Measurements from ENCODE around the gene ABCD1.
A peak's percentile ranks its signal among the peaks of the same experiment; 100 is the strongest.

ABCD1 gene

DNA sequence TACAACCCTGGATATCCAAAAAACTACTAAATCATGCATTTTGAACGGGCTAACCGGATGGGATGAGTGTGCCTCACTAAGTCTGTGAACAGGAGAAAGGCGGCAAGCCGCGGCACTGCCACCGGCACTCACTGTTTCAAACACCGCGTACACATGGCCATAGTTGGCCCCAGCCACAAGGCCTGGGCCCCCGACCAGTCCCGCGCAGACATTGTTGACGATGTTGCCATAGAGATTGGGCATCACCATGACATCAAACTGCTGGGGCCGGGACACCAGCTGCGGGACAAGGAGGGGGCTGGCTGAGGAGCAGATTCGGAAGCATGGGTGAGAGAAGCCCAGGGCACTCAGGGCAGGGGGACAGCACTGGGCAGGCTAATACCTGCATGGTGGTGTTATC lies 62.0 kb downstream of the ABCD1 start:
- Histone ChIP-seq H3K4me3 (replicated peaks; ENCODE audit: low read depth, low read length) (no peak overlapping the region), H3K36me3 (ENCODE audit: control insufficient read depth, insufficient read depth, low read length) (peaks cover 2% of the 10 kb centered on the region), H3K27me3 (replicated peaks; ENCODE audit: control insufficient read depth, insufficient read depth, low read length) (no peaks in the 10 kb centered on the region)
- DNase-seq (ENCODE audit: extremely low read depth, insufficient read length) = no peak
- TF ChIP-seq, protein P1, sequence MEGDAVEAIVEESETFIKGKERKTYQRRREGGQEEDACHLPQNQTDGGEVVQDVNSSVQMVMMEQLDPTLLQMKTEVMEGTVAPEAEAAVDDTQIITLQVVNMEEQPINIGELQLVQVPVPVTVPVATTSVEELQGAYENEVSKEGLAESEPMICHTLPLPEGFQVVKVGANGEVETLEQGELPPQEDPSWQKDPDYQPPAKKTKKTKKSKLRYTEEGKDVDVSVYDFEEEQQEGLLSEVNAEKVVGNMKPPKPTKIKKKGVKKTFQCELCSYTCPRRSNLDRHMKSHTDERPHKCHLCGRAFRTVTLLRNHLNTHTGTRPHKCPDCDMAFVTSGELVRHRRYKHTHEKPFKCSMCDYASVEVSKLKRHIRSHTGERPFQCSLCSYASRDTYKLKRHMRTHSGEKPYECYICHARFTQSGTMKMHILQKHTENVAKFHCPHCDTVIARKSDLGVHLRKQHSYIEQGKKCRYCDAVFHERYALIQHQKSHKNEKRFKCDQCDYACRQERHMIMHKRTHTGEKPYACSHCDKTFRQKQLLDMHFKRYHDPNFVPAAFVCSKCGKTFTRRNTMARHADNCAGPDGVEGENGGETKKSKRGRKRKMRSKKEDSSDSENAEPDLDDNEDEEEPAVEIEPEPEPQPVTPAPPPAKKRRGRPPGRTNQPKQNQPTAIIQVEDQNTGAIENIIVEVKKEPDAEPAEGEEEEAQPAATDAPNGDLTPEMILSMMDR (IDR thresholded peaks at IDR 0.05; ENCODE audit: insufficient read depth, low read length, poor library complexity, severe bottlenecking) = no peak

DNA sequence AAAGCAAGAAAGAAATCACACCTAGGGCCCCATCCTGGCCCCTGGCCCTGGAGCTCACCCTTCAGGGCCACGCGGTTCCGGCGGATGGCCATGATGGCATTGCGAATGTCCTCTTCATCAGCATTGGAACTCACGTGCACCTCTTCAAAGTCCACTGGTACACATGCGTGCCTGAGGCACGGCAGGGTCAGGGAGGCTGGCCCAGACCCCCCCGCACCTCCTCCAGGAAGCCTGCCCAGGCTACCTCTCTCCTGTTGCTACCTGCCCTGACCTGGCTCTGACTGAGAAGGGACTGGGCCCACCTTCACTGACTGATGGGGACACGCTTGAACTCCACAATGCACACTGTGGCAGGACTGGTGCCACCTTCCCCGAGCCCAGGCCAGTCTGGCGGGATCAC lies 65.0 kb downstream of the ABCD1 start:
- Histone ChIP-seq H3K27me3 (replicated peaks; ENCODE audit: control insufficient read depth, insufficient read depth, low read length) (no peaks in the 10 kb centered on the region), H3K36me3 (ENCODE audit: control insufficient read depth, insufficient read depth, low read length) (peaks cover 2% of the 10 kb centered on the region), H3K4me3 (replicated peaks; ENCODE audit: low read depth, low read length) (no peak overlapping the region)
- no peak for DNase-seq (ENCODE audit: extremely low read depth, insufficient read length)
- TF ChIP-seq, protein P1 (IDR thresholded peaks at IDR 0.05; ENCODE audit: insufficient read depth, low read length, poor library complexity, severe bottlenecking) = no peak

DNA sequence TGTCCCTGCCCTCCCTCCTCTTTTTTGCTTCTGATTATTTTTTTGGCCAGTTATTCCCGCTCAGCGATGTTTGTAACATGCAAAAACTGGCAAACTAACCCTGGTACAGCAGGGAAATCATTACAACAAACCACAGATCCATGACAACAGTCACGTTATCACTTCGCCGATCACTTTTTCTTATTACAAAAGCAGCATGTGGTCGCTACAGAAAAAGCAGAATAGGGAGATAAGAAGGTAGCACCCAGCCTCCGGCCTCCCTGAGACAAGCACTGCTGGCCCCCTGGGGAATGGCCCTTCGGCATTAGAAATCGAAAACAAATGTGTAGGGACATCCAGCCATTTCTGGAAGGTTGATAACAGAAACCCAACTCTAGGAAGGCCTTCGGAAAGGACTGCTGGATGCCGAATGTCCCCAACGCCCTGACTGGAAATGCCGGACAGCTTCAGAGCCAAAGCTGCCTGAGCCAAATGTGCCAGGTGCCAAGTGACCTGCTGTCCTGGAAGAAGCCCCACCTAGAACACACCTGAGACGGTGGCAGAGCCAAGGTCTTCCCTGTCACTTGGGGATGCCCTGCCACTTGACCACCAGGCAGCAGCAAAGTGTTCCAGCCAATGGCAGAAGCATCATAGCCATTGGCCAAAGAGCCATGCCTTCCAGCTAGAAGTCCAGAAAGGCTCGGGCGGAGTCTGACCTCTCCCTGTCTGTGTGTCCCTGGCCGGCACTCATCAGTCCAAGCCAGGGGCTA lies 66.6 kb downstream of the ABCD1 start:
- Histone ChIP-seq H3K4me3 (replicated peaks; ENCODE audit: low read depth, low read length) (no peak overlapping the region), H3K27me3 (replicated peaks; ENCODE audit: control insufficient read depth, insufficient read depth, low read length) (no peaks in the 10 kb centered on the region), H3K36me3 (ENCODE audit: control insufficient read depth, insufficient read depth, low read length) (peaks cover 5% of the 10 kb centered on the region)
- no peak for DNase-seq (ENCODE audit: extremely low read depth, insufficient read length)
- TF ChIP-seq, protein P1 (IDR thresholded peaks at IDR 0.05; ENCODE audit: insufficient read depth, low read length, poor library complexity, severe bottlenecking) = no peak

DNA sequence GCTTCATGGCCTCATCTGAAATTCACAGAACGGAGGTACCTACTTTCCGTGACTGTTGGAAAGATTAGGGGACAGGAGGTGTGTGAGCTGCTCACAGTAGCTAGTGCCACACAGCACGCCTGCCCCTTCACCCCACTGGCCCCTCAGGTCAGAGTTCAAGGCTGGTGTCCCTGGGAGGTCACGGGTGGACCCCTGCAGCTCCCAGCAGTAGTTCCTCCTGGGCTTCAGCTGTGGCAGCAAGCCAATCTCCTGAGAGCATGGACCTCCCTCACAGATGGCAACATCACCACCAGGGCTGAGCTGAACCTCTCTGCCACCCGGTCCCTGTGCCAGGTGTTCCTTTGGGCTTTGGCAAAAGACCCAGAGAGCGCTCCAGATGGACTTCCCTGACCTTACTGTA lies 67.7 kb downstream of the ABCD1 start:
- Histone ChIP-seq H3K36me3 (ENCODE audit: control insufficient read depth, insufficient read depth, low read length) (peaks cover 13% of the 10 kb centered on the region), H3K4me3 (replicated peaks; ENCODE audit: low read depth, low read length) (peak overlapping the region; percentile 65; the same call in 1 of the 2 replicates), H3K27me3 (replicated peaks; ENCODE audit: control insufficient read depth, insufficient read depth, low read length) (no peaks in the 10 kb centered on the region)
- TF ChIP-seq, protein P1 (IDR thresholded peaks at IDR 0.05; ENCODE audit: insufficient read depth, low read length, poor library complexity, severe bottlenecking) = no peak
- no peak for DNase-seq (ENCODE audit: extremely low read depth, insufficient read length)

DNA sequence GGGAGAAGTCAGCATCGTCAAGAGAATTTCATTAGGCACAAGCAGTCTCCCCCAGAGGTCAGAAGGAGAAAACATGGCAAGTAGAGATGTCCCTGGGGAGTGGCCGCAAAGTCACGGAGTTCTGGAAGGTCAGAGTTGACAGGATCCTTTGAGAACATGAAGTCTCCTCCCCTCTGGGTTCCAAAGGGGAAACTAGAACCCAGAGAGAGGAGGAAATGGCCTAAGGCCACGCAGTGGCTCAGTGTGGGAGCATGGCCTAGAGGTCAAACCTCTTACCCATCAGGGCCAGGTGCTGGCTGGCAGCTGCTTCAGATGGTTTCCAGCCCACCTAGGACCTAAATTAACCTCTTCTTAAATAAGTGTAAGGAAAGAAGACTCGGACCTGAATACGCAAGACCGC lies 68.6 kb downstream of the ABCD1 start:
- TF ChIP-seq, protein P1 (IDR thresholded peaks at IDR 0.05; ENCODE audit: insufficient read depth, low read length, poor library complexity, severe bottlenecking) = no peak
- peak overlapping the region; percentile 65 for H3K4me3 ChIP-seq (replicated peaks; ENCODE audit: low read depth, low read length)
- H3K36me3 ChIP-seq (ENCODE audit: control insufficient read depth, insufficient read depth, low read length) = peaks cover 18% of the 10 kb centered on the region
- DNase-seq (ENCODE audit: extremely low read depth, insufficient read length) = no peak
- no peaks in the 10 kb centered on the region for H3K27me3 ChIP-seq (replicated peaks; ENCODE audit: control insufficient read depth, insufficient read depth, low read length)
